GM19455 (cell line): ENCODE data around the gene C12orf76.

Source experiments
- ATAC-seq: cut with Tn5 transposase; IDR thresholded peaks from one replicate; pipeline ENCODE4 v1.9.1; 2021; ENCODE audit not compliant: unreplicated experiment

Gene C12orf76

DNA sequence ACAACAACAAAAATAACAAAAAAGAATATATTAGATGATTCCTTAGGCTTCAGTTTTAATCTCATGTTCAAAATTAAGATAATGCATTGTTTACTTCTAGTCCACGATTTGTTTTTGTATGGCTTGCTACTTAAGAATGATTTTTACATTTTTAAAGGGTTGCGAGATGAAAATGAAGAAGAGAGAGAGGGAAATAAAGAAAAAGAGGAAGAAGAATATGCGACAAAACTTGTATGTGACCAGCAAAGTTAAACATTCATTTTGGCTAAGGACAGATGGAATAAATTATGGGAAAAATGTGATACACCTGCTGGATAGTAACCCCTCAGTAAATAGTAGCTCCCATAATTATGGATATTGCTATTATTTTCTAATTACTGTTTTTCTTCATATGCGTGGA lies 50.9 kb downstream of the C12orf76 start:
- no peak for ATAC-seq

DNA sequence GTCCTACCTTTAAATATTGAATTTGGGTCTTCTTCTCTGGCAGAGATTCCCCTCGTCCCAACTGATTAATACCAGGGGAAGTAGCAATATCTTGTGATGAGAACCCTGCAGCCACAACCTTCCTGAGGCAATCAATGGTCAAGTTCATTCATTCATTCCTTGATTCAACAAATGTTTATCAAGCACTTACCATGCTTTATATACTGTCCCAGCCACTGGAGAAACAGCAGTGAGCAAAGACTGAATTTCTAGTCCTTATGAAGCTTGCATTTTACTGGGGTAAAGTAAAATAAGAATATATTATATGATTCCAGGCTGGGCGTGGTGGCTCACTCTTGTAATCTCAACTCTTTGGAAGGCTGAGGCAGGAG lies 51.9 kb downstream of the C12orf76 start:
- no peak for ATAC-seq

- ATAC-seq = peak; percentile 57
These were observed 52.4 kb downstream of the C12orf76 start, which contains the start of gene GIT2 for GRCh38 chr12:109995686-109996482. Gene GIT2 (minus strand): TSS chr12:109996368. CDS start chr12:109996224, 144 bp downstream.

DNA sequence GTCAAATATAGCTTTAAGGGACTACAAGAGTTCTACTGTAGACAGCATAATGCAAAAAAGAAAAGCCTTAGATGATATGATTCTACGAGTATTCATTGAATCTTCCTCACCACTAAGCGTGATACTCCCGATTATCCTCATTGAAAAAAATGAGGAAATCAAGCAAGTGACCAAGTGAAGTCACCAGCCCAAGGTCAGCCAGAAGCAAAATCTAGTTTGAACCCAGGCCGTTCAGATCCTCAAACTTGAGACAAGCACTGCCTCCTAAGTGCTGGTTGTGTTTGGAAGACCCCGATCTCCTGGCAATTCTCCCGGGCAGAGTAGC lies 53.0 kb downstream of the C12orf76 start:
- no peak for ATAC-seq

DNA sequence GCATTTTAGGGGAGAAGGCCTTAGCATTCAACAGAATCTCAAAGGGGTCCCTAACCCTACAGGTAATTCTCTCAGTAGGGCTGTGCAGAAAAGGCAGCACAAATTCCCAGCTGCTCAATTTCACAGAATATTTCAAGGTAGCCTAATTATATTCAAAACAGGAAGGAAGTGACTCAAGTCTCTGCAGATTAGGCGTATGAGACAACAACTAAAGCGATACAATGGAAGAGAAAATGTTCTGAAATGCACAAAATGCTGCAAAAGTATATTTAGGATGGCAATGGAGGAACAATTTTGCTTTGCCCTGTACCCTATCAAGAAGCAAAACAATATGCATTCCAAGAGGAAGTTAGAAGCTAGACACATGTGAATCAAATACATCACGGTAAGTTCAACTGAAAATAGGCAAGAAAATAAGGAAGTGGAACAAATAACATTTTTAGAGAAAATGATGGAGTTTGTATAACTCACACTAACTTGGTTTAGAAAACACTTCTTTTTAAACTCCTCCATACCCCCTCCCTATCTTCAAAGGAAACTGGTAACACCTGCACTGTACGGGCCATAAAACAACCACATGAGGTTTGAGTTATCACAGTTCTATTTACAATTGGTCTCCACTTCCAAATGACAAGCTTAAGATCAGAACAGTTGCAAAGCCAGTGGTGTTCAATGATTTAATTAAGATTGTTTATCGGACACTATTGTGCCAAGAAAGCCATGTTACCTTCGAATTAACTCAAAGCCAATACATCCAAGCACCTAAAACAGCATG lies 53.7 kb downstream of the C12orf76 start:
- ATAC-seq = no peak

GRCh38 chr12:109993091-109993490 lies 55.2 kb downstream of the C12orf76 start:
- ATAC-seq = no peak

GRCh38 chr12:109991586-109991985 lies 56.7 kb downstream of the C12orf76 start:
- ATAC-seq = no peak
